Measurements from ENCODE around the gene GPR75.
"Not testable (repeated sequence)": the region's sequence is repeated elsewhere in the genome, so short reads cannot be mapped to it uniquely, and the experiment has no call there.

Gene GPR75

GRCh38 chr2:53867773-53868172 lies 8.0 kb upstream of the GPR75 start:
- intact Hi-C loops (cut with micrococcal nuclease), result no loop called here
- H3K36me3 Mint-ChIP-seq (ENCODE audit: low read depth), result peaks cover 95% of the 10 kb centered on the region
- H3K4me1 Mint-ChIP-seq (ENCODE audit: low read depth), result no peaks in the 10 kb centered on the region
- no peaks in the 10 kb centered on the region for H3K9me3 Mint-ChIP-seq
- H3K4me3 Mint-ChIP-seq, result no peak overlapping the region
- H3K27ac Mint-ChIP-seq, result no peak overlapping the region
- no peaks in the 10 kb centered on the region for H3K27me3 Mint-ChIP-seq

GRCh38 chr2:53867169-53867568 lies 7.4 kb upstream of the GPR75 start:
- Mint-ChIP-seq H3K36me3 (ENCODE audit: low read depth) (peaks cover 94% of the 10 kb centered on the region), H3K27me3 (no peaks in the 10 kb centered on the region), H3K27ac (no peak overlapping the region), H3K9me3 (no peaks in the 10 kb centered on the region), H3K4me3 (no peak overlapping the region), H3K4me1 (ENCODE audit: low read depth) (no peaks in the 10 kb centered on the region)
- intact Hi-C loops (cut with micrococcal nuclease), result no loop called here

- Mint-ChIP-seq H3K36me3 (ENCODE audit: low read depth) (peaks cover 91% of the 10 kb centered on the region), H3K27ac (no peak overlapping the region), H3K4me3 (no peak overlapping the region), H3K27me3 (no peaks in the 10 kb centered on the region), H3K9me3 (no peaks in the 10 kb centered on the region), H3K4me1 (ENCODE audit: low read depth) (no peaks in the 10 kb centered on the region)
- intact Hi-C loops (cut with micrococcal nuclease), result no loop called here
Observed at GRCh38 chr2:53865962-53866361, 6.2 kb upstream of the GPR75 start.

GRCh38 chr2:53865264-53865663 lies 5.5 kb upstream of the GPR75 start:
- Mint-ChIP-seq H3K27me3 (no peaks in the 10 kb centered on the region), H3K36me3 (ENCODE audit: low read depth) (peaks cover 91% of the 10 kb centered on the region), H3K27ac (no peak overlapping the region), H3K9me3 (no peaks in the 10 kb centered on the region), H3K4me1 (ENCODE audit: low read depth) (no peaks in the 10 kb centered on the region), H3K4me3 (no peak overlapping the region)
- intact Hi-C loops (cut with micrococcal nuclease), result no loop called here

GRCh38 chr2:53863538-53864227 lies 3.9 kb upstream of the GPR75 start:
- Mint-ChIP-seq H3K36me3 (ENCODE audit: low read depth) (peaks cover 89% of the 10 kb centered on the region), H3K9me3 (no peaks in the 10 kb centered on the region), H3K4me3 (no peak overlapping the region), H3K27ac (no peak overlapping the region), H3K4me1 (ENCODE audit: low read depth) (no peaks in the 10 kb centered on the region), H3K27me3 (no peaks in the 10 kb centered on the region)
- intact Hi-C loops (cut with micrococcal nuclease), result no loop called here

GRCh38 chr2:53861824-53862223 lies 2.1 kb upstream of the GPR75 start:
- Mint-ChIP-seq H3K4me3 (no peak overlapping the region), H3K27me3 (no peaks in the 10 kb centered on the region), H3K36me3 (ENCODE audit: low read depth) (peaks cover 80% of the 10 kb centered on the region), H3K9me3 (no peaks in the 10 kb centered on the region), H3K27ac (no peak overlapping the region), H3K4me1 (ENCODE audit: low read depth) (no peaks in the 10 kb centered on the region)
- intact Hi-C loops (cut with micrococcal nuclease), result no loop called here

- H3K27me3 Mint-ChIP-seq, result no peaks in the 10 kb centered on the region
- no peak overlapping the region for H3K27ac Mint-ChIP-seq
- H3K4me3 Mint-ChIP-seq, result no peak overlapping the region
- no peaks in the 10 kb centered on the region for H3K4me1 Mint-ChIP-seq (ENCODE audit: low read depth)
- no peaks in the 10 kb centered on the region for H3K9me3 Mint-ChIP-seq
- intact Hi-C loops (cut with micrococcal nuclease), result no loop called here
- peaks cover 56% of the 10 kb centered on the region for H3K36me3 Mint-ChIP-seq (ENCODE audit: low read depth)
Observed at GRCh38 chr2:53856272-53856671, 3.5 kb downstream of the GPR75 start.

GRCh38 chr2:53854678-53855077 lies 5.1 kb downstream of the GPR75 start:
- H3K9me3 Mint-ChIP-seq, result no peaks in the 10 kb centered on the region
- no peak overlapping the region for H3K4me3 Mint-ChIP-seq
- H3K36me3 Mint-ChIP-seq (ENCODE audit: low read depth), result peaks cover 44% of the 10 kb centered on the region
- intact Hi-C loops (cut with micrococcal nuclease), result no loop called here
- no peaks in the 10 kb centered on the region for H3K4me1 Mint-ChIP-seq (ENCODE audit: low read depth)
- no peak overlapping the region for H3K27ac Mint-ChIP-seq
- H3K27me3 Mint-ChIP-seq, result no peaks in the 10 kb centered on the region

GRCh38 chr2:53852532-53852931 lies 7.2 kb downstream of the GPR75 start:
- H3K27me3 Mint-ChIP-seq, result no peaks in the 10 kb centered on the region
- H3K36me3 Mint-ChIP-seq (ENCODE audit: low read depth), result peaks cover 31% of the 10 kb centered on the region

GRCh38 chr2:53851052-53851757 lies 8.6 kb downstream of the GPR75 start:
- H3K27me3 Mint-ChIP-seq; H3K4me3 Mint-ChIP-seq; intact Hi-C loops (cut with micrococcal nuclease); H3K4me1 Mint-ChIP-seq (ENCODE audit: low read depth); H3K27ac Mint-ChIP-seq; H3K9me3 Mint-ChIP-seq: not testable (repeated sequence)
- peaks cover 31% of the 10 kb centered on the region for H3K36me3 Mint-ChIP-seq (ENCODE audit: low read depth)

More at GRCh38 chr2:53852532-53852931, 7.2 kb downstream of the GPR75 start:
- H3K4me3 Mint-ChIP-seq, result no peak overlapping the region
- H3K4me1 Mint-ChIP-seq (ENCODE audit: low read depth), result no peaks in the 10 kb centered on the region
- intact Hi-C loops (cut with micrococcal nuclease), result no loop called here
- no peak overlapping the region for H3K27ac Mint-ChIP-seq
- no peaks in the 10 kb centered on the region for H3K9me3 Mint-ChIP-seq

GRCh38 chr2:53848062-53848461 lies 11.7 kb downstream of the GPR75 start:
- peaks cover 1% of the 10 kb centered on the region for H3K27me3 Mint-ChIP-seq
- H3K9me3 Mint-ChIP-seq, result no peaks in the 10 kb centered on the region
- peaks cover 8% of the 10 kb centered on the region for H3K36me3 Mint-ChIP-seq (ENCODE audit: low read depth)
- intact Hi-C loops (cut with micrococcal nuclease), result no loop called here
- H3K4me1 Mint-ChIP-seq (ENCODE audit: low read depth), result no peaks in the 10 kb centered on the region
- no peak overlapping the region for H3K4me3 Mint-ChIP-seq
- no peak overlapping the region for H3K27ac Mint-ChIP-seq

- H3K4me3 Mint-ChIP-seq, result no peak overlapping the region
- H3K4me1 Mint-ChIP-seq (ENCODE audit: low read depth), result no peaks in the 10 kb centered on the region
- H3K9me3 Mint-ChIP-seq, result no peaks in the 10 kb centered on the region
- no peak overlapping the region for H3K27ac Mint-ChIP-seq
- intact Hi-C loops (cut with micrococcal nuclease), result no loop called here
- peaks cover 1% of the 10 kb centered on the region for H3K27me3 Mint-ChIP-seq
- H3K36me3 Mint-ChIP-seq (ENCODE audit: low read depth), result no peaks in the 10 kb centered on the region
Observed at GRCh38 chr2:53843595-53843994, 16.2 kb downstream of the GPR75 start.

GRCh38 chr2:53842891-53843290 lies 16.9 kb downstream of the GPR75 start:
- H3K4me3 Mint-ChIP-seq, result no peak overlapping the region
- intact Hi-C loops (cut with micrococcal nuclease), result no loop called here

GRCh38 chr2:53841651-53842050 lies 18.1 kb downstream of the GPR75 start:
- H3K27ac Mint-ChIP-seq; H3K36me3 Mint-ChIP-seq (ENCODE audit: low read depth); intact Hi-C loops (cut with micrococcal nuclease); H3K4me1 Mint-ChIP-seq (ENCODE audit: low read depth); H3K27me3 Mint-ChIP-seq; H3K9me3 Mint-ChIP-seq; H3K4me3 Mint-ChIP-seq: not testable (repeated sequence)

More at GRCh38 chr2:53842891-53843290, 16.9 kb downstream of the GPR75 start:
- no peaks in the 10 kb centered on the region for H3K4me1 Mint-ChIP-seq (ENCODE audit: low read depth)
- H3K27me3 Mint-ChIP-seq, result peaks cover 1% of the 10 kb centered on the region
- H3K9me3 Mint-ChIP-seq, result no peaks in the 10 kb centered on the region
- no peak overlapping the region for H3K27ac Mint-ChIP-seq
- no peaks in the 10 kb centered on the region for H3K36me3 Mint-ChIP-seq (ENCODE audit: low read depth)

GRCh38 chr2:53840580-53840979 lies 19.2 kb downstream of the GPR75 start:
- no peaks in the 10 kb centered on the region for H3K9me3 Mint-ChIP-seq
- H3K36me3 Mint-ChIP-seq (ENCODE audit: low read depth), result no peaks in the 10 kb centered on the region
- H3K4me3 Mint-ChIP-seq, result no peak overlapping the region
- intact Hi-C loops (cut with micrococcal nuclease), result no loop called here
- no peaks in the 10 kb centered on the region for H3K4me1 Mint-ChIP-seq (ENCODE audit: low read depth)
- H3K27me3 Mint-ChIP-seq, result peaks cover 1% of the 10 kb centered on the region
- H3K27ac Mint-ChIP-seq, result no peak overlapping the region

Measured in dendritic cell treated with granulocyte-macrophage colony-stimulating factor and Interleukin-4, amounts not matched to agents 40 ng/mL and 50 ng/mL, for 4 days (primary cell).